GM19351 (cell line): ENCODE results near the gene ADD2.
"Not testable (repeated sequence)": the region's sequence is repeated elsewhere in the genome, so short reads cannot be mapped to it uniquely, and the experiment has no call there.

Experiments
- ATAC-seq: cut with Tn5 transposase; IDR thresholded peaks from one replicate; pipeline ENCODE4 v1.9.1; 2021; ENCODE audit warnings: mild to moderate bottlenecking, moderate library complexity; ENCODE audit not compliant: unreplicated experiment

ADD2 gene

GRCh38 chr2:70767699-70768589 is at the start of gene ADD2:
Gene ADD2, minus strand, starts transcription at chr2:70768200. Its CDS starts 61,792 bp downstream, at chr2:70706408.
- ATAC-seq, result no peak

GRCh38 chr2:70817284-70817954 is 49.4 kb upstream of the ADD2 start:
- no peak for ATAC-seq

GRCh38 chr2:70816726-70817125 is 48.7 kb upstream of the ADD2 start:
- no peak for ATAC-seq

GRCh38 chr2:70808983-70809958 is 41.3 kb upstream of the ADD2 start:
- no peak for ATAC-seq

- ATAC-seq, result no peak
Measured at GRCh38 chr2:70807828-70808118, 39.8 kb upstream of the ADD2 start.

- ATAC-seq, result no peak
Measured at GRCh38 chr2:70807102-70807827, 39.3 kb upstream of the ADD2 start.

- no peak for ATAC-seq
Measured at GRCh38 chr2:70806620-70807019, 38.6 kb upstream of the ADD2 start.

GRCh38 chr2:70806013-70806412 is 38.0 kb upstream of the ADD2 start:
- ATAC-seq, result no peak

GRCh38 chr2:70801607-70802263 is 33.7 kb upstream of the ADD2 start:
- no peak for ATAC-seq

GRCh38 chr2:70799706-70800105 is 31.7 kb upstream of the ADD2 start:
- no peak for ATAC-seq

- ATAC-seq, result not testable (repeated sequence)
Measured at GRCh38 chr2:70797996-70798395, 30.0 kb upstream of the ADD2 start.

GRCh38 chr2:70797506-70797905 is 29.5 kb upstream of the ADD2 start:
- ATAC-seq, result no peak

GRCh38 chr2:70796262-70796661 is 28.3 kb upstream of the ADD2 start:
- no peak for ATAC-seq

- no peak for ATAC-seq
Measured at GRCh38 chr2:70795164-70795995, 27.4 kb upstream of the ADD2 start.

GRCh38 chr2:70793450-70793849 is 25.4 kb upstream of the ADD2 start:
- no peak for ATAC-seq

- ATAC-seq, result no peak
Measured at GRCh38 chr2:70790136-70790828, 22.3 kb upstream of the ADD2 start, which contains the start of gene FIGLA. Gene FIGLA, minus strand, starts transcription at chr2:70790643. Its CDS starts 5 bp downstream, at chr2:70790638.

- no peak for ATAC-seq
Measured at GRCh38 chr2:70789304-70790135, 21.5 kb upstream of the ADD2 start.
